HG02884 (cell line): ENCODE data around the gene SLC43A3.
"Not testable (repeated sequence)": the region's sequence is repeated elsewhere in the genome, so short reads cannot be mapped to it uniquely, and the experiment has no call there.

ENCODE experiments used
- ATAC-seq: cut with Tn5 transposase; IDR thresholded peaks from one replicate; pipeline ENCODE4 v1.9.1; 2021; ENCODE audit warnings: mild to moderate bottlenecking, moderate library complexity; ENCODE audit not compliant: unreplicated experiment

Gene SLC43A3

GRCh38 chr11:57407941-57408475 is 18.9 kb downstream of the SLC43A3 start:
- ATAC-seq: no peak

- no peak for ATAC-seq
Observed at GRCh38 chr11:57407010-57407920, 19.7 kb downstream of the SLC43A3 start.

GRCh38 chr11:57406337-57406904 is 20.5 kb downstream of the SLC43A3 start:
- peak; percentile 78 for ATAC-seq

- ATAC-seq: no peak
Observed at GRCh38 chr11:57405271-57405860, 21.6 kb downstream of the SLC43A3 start.

- peak; percentile 29 for ATAC-seq
Observed at GRCh38 chr11:57403802-57404147, 23.1 kb downstream of the SLC43A3 start.

GRCh38 chr11:57403003-57403801 is 23.7 kb downstream of the SLC43A3 start:
- ATAC-seq: not testable (repeated sequence)

GRCh38 chr11:57402188-57403002 is 24.5 kb downstream of the SLC43A3 start:
- no peak for ATAC-seq

GRCh38 chr11:57399972-57400578 is 26.8 kb downstream of the SLC43A3 start:
- no peak for ATAC-seq

GRCh38 chr11:57399221-57399620 is 27.7 kb downstream of the SLC43A3 start:
- no peak for ATAC-seq

GRCh38 chr11:57397394-57397990 is 29.4 kb downstream of the SLC43A3 start:
- ATAC-seq: no peak

- no peak for ATAC-seq
Observed at GRCh38 chr11:57396744-57397143, 30.2 kb downstream of the SLC43A3 start.

- ATAC-seq: no peak
Observed at GRCh38 chr11:57395905-57396623, 30.9 kb downstream of the SLC43A3 start.

GRCh38 chr11:57394203-57394965 is 32.5 kb downstream of the SLC43A3 start:
- no peak for ATAC-seq

- ATAC-seq: no peak
Observed at GRCh38 chr11:57392763-57393105, 34.2 kb downstream of the SLC43A3 start.

GRCh38 chr11:57392066-57392762 is 34.7 kb downstream of the SLC43A3 start:
- ATAC-seq: no peak

GRCh38 chr11:57391539-57391938 is 35.4 kb downstream of the SLC43A3 start:
- no peak for ATAC-seq

- no peak for ATAC-seq
Observed at GRCh38 chr11:57391111-57391510, 35.8 kb downstream of the SLC43A3 start.
